Activated T-helper 1 cell treated with anti-CD3 and anti-CD28 coated beads, Interleukin-2, amount 50 U/mL, for 16 hours (primary cell): ENCODE data around the gene MBD3.
"Not testable (repeated sequence)": the region's sequence is repeated elsewhere in the genome, so short reads cannot be mapped to it uniquely, and the experiment has no call there.

ENCODE experiments used
- DNase-seq, 2 donors: peaks; one replicate each; pipeline ENCODE4 v3.0.0-alpha.2; 2020; ENCODE audit warnings: low read depth in 1 of 2, low spot score in 1 of 2

Gene MBD3

GRCh38 chr19:1549332-1549945 lies 43.2 kb downstream of the MBD3 start:
- no peak for DNase-seq

- no peak for DNase-seq
Measured at GRCh38 chr19:1540365-1540925, 52.2 kb downstream of the MBD3 start.

GRCh38 chr19:1539749-1540148 lies 52.9 kb downstream of the MBD3 start:
- not testable (repeated sequence) for DNase-seq

- DNase-seq: no peak
Measured at GRCh38 chr19:1538978-1539377, 53.7 kb downstream of the MBD3 start.

- not testable (repeated sequence) for DNase-seq
Measured at GRCh38 chr19:1535699-1536098, 57.0 kb downstream of the MBD3 start.

- no peak for DNase-seq
Measured at GRCh38 chr19:1534972-1535371, 57.7 kb downstream of the MBD3 start.

- DNase-seq: no peak
Measured at GRCh38 chr19:1533510-1534150, 59.0 kb downstream of the MBD3 start.

GRCh38 chr19:1532003-1532402 lies 60.7 kb downstream of the MBD3 start:
- no peak for DNase-seq

- DNase-seq: no peak
Measured at GRCh38 chr19:1531587-1531986, 61.1 kb downstream of the MBD3 start.

- DNase-seq: not testable (repeated sequence)
Measured at GRCh38 chr19:1530856-1531255, 61.8 kb downstream of the MBD3 start.

GRCh38 chr19:1529430-1529816 lies 63.2 kb downstream of the MBD3 start:
- DNase-seq: no peak

- no peak for DNase-seq
Measured at GRCh38 chr19:1528596-1529429, 63.9 kb downstream of the MBD3 start.

GRCh38 chr19:1527650-1528309 lies 64.9 kb downstream of the MBD3 start:
- no peak for DNase-seq

GRCh38 chr19:1526979-1527649 lies 65.6 kb downstream of the MBD3 start:
- no peak for DNase-seq

- no peak for DNase-seq
Measured at GRCh38 chr19:1526066-1526778, 66.4 kb downstream of the MBD3 start.

GRCh38 chr19:1525343-1525742 lies 67.3 kb downstream of the MBD3 start:
- DNase-seq: no peak

- no peak for DNase-seq
Measured at GRCh38 chr19:1524972-1525325, 67.7 kb downstream of the MBD3 start.

- no peak for DNase-seq
Measured at GRCh38 chr19:1524287-1524971, 68.2 kb downstream of the MBD3 start.
